Rectal smooth muscle tissue (tissue), 1 donor: ENCODE data around the gene HNRNPD.
"Not testable (repeated sequence)": the region's sequence is repeated elsewhere in the genome, so short reads cannot be mapped to it uniquely, and the experiment has no call there.

ENCODE experiments used
- H3K27ac ChIP-seq: one replicate; pipeline ENCODE4 v1.7.0; 2013; ENCODE audit warnings: low read depth, low read length, inconsistent platforms
- H3K27me3 ChIP-seq: one replicate; pipeline ENCODE4 v1.7.0; 2013; ENCODE audit warnings: low read length; ENCODE audit not compliant: control insufficient read depth, insufficient read depth
- H3K36me3 ChIP-seq: one replicate; pipeline ENCODE4 v1.7.0; 2013; ENCODE audit warnings: low read length; ENCODE audit not compliant: control insufficient read depth, insufficient read depth
- H3K4me1 ChIP-seq: one replicate; pipeline ENCODE4 v1.7.0; 2013; ENCODE audit warnings: low read length; ENCODE audit not compliant: control insufficient read depth, insufficient read depth
- H3K4me3 ChIP-seq: one replicate; pipeline ENCODE4 v1.7.0; 2013; ENCODE audit warnings: low read length
- H3K9ac ChIP-seq: one replicate; pipeline ENCODE4 v1.7.0; 2013; ENCODE audit warnings: low read length

Gene HNRNPD

DNA sequence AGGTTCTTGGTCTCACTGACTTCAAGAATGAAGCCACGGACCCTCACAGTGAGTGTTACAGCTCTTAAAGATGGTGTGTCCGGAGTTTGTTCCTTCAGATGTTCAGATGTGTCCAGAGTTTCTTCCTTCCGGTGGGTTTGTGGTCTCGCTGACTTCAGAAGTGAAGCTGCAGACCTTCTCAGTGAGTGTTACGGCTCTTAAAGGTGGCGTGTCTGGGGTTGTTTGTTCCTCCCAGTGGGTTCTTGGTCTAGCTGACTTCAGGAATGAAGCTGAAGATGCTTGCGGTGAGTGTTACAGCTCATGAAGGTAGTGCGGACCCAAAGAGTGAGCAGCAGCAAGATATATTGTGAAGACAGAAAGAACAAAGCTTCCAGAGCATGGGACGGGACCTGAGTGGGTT lies 40.1 kb downstream of the HNRNPD start:
- not testable (repeated sequence) for H3K36me3 ChIP-seq, H3K9ac ChIP-seq, H3K4me3 ChIP-seq, H3K27ac ChIP-seq, H3K4me1 ChIP-seq, H3K27me3 ChIP-seq

DNA sequence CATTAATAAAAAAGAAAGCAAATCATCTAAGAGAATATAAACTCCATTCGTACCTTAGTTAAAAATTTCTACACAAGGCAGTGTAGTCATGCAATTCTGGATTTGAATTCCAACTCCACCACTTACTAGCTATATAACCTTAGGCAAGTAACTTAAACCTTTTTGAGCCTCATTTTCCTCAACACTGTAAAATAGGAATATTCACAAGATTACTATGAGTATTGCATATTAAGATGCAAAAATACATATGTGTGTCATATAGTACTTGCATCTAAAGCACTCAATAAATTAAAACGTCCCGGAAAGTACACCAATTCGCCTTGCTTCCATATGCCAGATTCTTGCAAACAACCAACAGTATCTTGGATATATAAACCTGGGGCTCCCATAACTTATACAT lies 42.0 kb downstream of the HNRNPD start:
- Histone ChIP-seq H3K27me3 (no peaks in the 10 kb centered on the region), H3K9ac (no peak overlapping the region), H3K27ac (no peak overlapping the region), H3K4me3 (no peak overlapping the region), H3K36me3 (no peaks in the 10 kb centered on the region), H3K4me1 (no peaks in the 10 kb centered on the region)

DNA sequence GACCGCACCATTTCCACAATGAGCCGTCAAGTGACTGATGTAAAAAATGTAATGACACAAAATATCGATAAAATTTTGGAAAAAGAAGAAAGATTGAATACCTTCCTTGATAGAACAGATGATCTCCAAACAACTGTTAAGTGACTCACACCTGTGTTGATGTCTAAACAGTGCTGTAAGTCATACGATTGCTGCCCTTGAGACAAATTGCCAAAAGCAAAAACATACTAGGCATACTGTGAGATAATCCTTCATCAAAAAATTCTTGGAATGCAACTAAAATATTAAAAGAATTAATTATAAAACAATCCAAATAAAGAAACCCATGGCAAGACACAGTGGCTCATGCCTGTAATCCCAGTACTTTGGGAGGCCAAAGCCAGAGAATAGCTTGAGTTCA lies 53.4 kb downstream of the HNRNPD start:
- Histone ChIP-seq H3K27ac (no peak overlapping the region), H3K36me3 (no peaks in the 10 kb centered on the region), H3K4me3 (no peak overlapping the region), H3K27me3 (no peaks in the 10 kb centered on the region), H3K9ac (no peak overlapping the region), H3K4me1 (no peaks in the 10 kb centered on the region)

DNA sequence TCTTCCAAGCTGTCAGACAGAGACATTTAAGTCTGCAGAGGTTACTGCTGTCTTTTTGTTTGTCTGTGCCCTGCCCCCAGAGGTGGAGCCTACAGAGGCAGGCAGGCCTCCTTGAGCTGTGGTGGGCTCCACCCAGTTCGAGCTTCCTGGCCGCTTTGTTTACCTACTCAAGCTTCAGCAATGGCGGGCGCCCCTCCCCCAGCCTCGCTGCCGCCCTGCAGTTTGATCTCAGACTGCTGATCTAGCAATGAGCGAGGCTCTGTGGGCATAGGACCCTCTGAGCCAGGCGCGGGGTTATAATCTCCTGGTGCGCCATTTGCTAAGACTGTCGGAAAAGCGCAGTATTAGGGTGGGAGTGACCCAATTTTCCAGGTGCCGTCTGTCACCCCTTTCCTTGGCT lies 70.7 kb downstream of the HNRNPD start:
- H3K27me3 ChIP-seq, H3K27ac ChIP-seq, H3K4me1 ChIP-seq, H3K4me3 ChIP-seq, H3K36me3 ChIP-seq, H3K9ac ChIP-seq: not testable (repeated sequence)
